Measurements from ENCODE around the gene L3MBTL1. TPM values are rescaled to one million over a fixed set of nuclear protein-coding genes. Genes with fewer than 3 reads are reported as not detected.

The L3MBTL1 gene
- total RNA-seq, 2 donors from 2014 or later = 38.4 to 57.6 TPM

DNA sequence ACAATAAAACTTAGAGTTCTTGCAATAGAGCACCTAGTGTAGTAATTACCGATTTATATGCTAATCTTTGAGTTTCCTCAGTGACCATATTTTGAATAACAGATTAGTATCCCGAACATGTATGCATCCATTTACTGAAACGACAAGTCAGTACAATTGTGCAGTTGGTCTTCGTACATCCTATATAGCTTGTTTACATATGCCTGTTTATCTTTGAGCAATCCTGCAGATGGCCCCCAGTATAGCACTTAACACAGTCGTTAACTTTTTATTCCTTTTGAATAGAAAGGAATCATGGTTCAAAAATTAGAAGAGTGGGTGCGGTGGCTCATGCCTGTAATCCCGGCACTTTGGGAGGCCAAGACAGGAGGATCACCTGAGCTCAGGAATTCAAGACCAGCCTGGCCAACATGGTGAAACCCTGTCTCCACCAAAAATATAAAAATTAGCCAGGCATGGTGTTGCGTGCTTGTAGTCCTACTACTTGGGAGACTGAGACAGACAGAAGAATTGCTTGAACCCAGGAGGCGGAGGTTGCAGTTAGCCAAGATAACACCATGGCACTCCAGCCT, 43.2 kb upstream of the L3MBTL1 start:
- Histone ChIP-seq H3K9ac (ENCODE audit: extremely low read depth, low read length, poor library complexity, severe bottlenecking) (no peak overlapping the region), H3K4me3 (ENCODE audit: low read length) (no peak overlapping the region), H3K27ac (ENCODE audit: low read depth, low read length) (no peak overlapping the region), H3K36me3 (ENCODE audit: control insufficient read depth, insufficient read depth, low read length) (peaks cover 85% of the 10 kb centered on the region), H3K27me3 (ENCODE audit: control insufficient read depth, insufficient read depth, low read length, poor library complexity, severe bottlenecking) (no peaks in the 10 kb centered on the region), H3K4me1 (ENCODE audit: control insufficient read depth, insufficient read depth, low read length) (peaks cover 4% of the 10 kb centered on the region), H3K9me3 (ENCODE audit: control insufficient read depth, low read length) (no peaks in the 10 kb centered on the region)
- DNase-seq = peak; percentile 38
- Mint-ChIP-seq H3K4me1 (peaks cover 12% of the 10 kb centered on the region), H3K36me3 (ENCODE audit: low read depth) (peaks cover 81% of the 10 kb centered on the region), H3K27ac (no peak overlapping the region), H3K4me3 (no peak overlapping the region), H3K27me3 (ENCODE audit: insufficient read depth) (no peaks in the 10 kb centered on the region), H3K9me3 (no peaks in the 10 kb centered on the region)
- WGBS, 2 experiments (ENCODE audit: insufficient coverage in 1 of 2, insufficient read length in 1 of 2) = 96 to 98% methylated on average over 9 of the region's 9 CpGs
- TF ChIP-seq, protein P1, sequence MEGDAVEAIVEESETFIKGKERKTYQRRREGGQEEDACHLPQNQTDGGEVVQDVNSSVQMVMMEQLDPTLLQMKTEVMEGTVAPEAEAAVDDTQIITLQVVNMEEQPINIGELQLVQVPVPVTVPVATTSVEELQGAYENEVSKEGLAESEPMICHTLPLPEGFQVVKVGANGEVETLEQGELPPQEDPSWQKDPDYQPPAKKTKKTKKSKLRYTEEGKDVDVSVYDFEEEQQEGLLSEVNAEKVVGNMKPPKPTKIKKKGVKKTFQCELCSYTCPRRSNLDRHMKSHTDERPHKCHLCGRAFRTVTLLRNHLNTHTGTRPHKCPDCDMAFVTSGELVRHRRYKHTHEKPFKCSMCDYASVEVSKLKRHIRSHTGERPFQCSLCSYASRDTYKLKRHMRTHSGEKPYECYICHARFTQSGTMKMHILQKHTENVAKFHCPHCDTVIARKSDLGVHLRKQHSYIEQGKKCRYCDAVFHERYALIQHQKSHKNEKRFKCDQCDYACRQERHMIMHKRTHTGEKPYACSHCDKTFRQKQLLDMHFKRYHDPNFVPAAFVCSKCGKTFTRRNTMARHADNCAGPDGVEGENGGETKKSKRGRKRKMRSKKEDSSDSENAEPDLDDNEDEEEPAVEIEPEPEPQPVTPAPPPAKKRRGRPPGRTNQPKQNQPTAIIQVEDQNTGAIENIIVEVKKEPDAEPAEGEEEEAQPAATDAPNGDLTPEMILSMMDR (conservative IDR thresholded peaks at IDR 0.05) = no peak

DNA sequence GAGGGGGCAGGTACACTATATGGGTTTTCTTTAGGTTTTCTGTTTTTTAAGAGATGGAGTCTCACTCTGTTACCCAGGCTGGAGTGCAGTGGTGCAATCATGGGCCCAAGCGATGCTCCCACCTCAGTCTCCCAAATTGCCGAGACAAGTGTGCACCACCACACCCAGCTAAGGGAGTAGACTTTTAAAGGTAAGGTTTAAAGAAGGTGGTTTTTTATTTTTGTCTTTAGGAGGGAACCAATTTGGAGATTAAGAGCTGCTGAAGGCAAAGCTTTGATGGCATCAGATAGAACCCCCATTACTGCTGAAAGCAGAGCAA, 41.9 kb upstream of the L3MBTL1 start:
- no peak overlapping the region for H3K9ac ChIP-seq (ENCODE audit: extremely low read depth, low read length, poor library complexity, severe bottlenecking)
- no peak overlapping the region for H3K27ac ChIP-seq (ENCODE audit: low read depth, low read length)
- Mint-ChIP-seq H3K9me3 (no peaks in the 10 kb centered on the region), H3K36me3 (ENCODE audit: low read depth) (peaks cover 75% of the 10 kb centered on the region), H3K4me3 (no peak overlapping the region), H3K27me3 (ENCODE audit: insufficient read depth) (no peaks in the 10 kb centered on the region), H3K27ac (no peak overlapping the region), H3K4me1 (peaks cover 7% of the 10 kb centered on the region)
- 98% methylated on average over 2 of the region's 2 CpGs; no CpG with 5 or more reads in 1 of the 2 experiments for WGBS, 2 experiments (ENCODE audit: insufficient coverage in 1 of 2, insufficient read length in 1 of 2)
- DNase-seq = no peak
- H3K4me1 ChIP-seq (ENCODE audit: control insufficient read depth, insufficient read depth, low read length) = no peaks in the 10 kb centered on the region
- no peaks in the 10 kb centered on the region for H3K9me3 ChIP-seq (ENCODE audit: control insufficient read depth, low read length)
- H3K36me3 ChIP-seq (ENCODE audit: control insufficient read depth, insufficient read depth, low read length) = peaks cover 75% of the 10 kb centered on the region
- no peak overlapping the region for H3K4me3 ChIP-seq (ENCODE audit: low read length)
- TF ChIP-seq, protein P1 (conservative IDR thresholded peaks at IDR 0.05) = no peak
- H3K27me3 ChIP-seq (ENCODE audit: control insufficient read depth, insufficient read depth, low read length, poor library complexity, severe bottlenecking) = no peaks in the 10 kb centered on the region

DNA sequence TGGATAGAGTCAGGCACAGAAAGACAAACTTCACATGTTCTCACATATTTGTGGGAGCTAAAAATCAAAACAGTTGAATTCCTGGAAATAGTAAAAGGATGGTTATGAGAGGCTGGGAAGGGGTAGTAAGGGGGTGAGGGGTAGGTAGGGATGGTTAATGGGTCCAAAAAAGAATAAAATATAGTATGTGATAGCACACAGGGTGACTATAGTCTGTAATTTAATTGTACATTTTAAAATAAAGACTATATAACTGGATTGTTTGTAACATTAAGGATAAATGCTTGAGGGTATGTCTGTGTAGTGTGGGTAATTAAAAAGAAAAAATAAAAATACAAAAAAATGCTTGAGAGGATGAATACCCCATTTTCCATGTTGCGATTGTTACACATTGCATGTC, 39.9 kb upstream of the L3MBTL1 start:
- H3K27me3 Mint-ChIP-seq (ENCODE audit: insufficient read depth) = no peaks in the 10 kb centered on the region
- TF ChIP-seq, protein P1 (conservative IDR thresholded peaks at IDR 0.05) = no peak
- Histone ChIP-seq H3K4me3 (ENCODE audit: low read length) (no peak overlapping the region), H3K27me3 (ENCODE audit: control insufficient read depth, insufficient read depth, low read length, poor library complexity, severe bottlenecking) (no peaks in the 10 kb centered on the region), H3K27ac (ENCODE audit: low read depth, low read length) (no peak overlapping the region), H3K4me1 (ENCODE audit: control insufficient read depth, insufficient read depth, low read length) (no peaks in the 10 kb centered on the region), H3K9ac (ENCODE audit: extremely low read depth, low read length, poor library complexity, severe bottlenecking) (no peak overlapping the region), H3K36me3 (ENCODE audit: control insufficient read depth, insufficient read depth, low read length) (peaks cover 62% of the 10 kb centered on the region), H3K9me3 (ENCODE audit: control insufficient read depth, low read length) (no peaks in the 10 kb centered on the region)
- H3K4me1 Mint-ChIP-seq = no peaks in the 10 kb centered on the region
- 80 to 100% methylated on average over 1 of the region's 1 CpG for WGBS, 2 experiments (ENCODE audit: insufficient coverage in 1 of 2, insufficient read length in 1 of 2)
- no peak overlapping the region for H3K27ac Mint-ChIP-seq
- H3K9me3 Mint-ChIP-seq = no peaks in the 10 kb centered on the region
- no peak for DNase-seq
- H3K4me3 Mint-ChIP-seq = no peak overlapping the region
- H3K36me3 Mint-ChIP-seq (ENCODE audit: low read depth) = peaks cover 57% of the 10 kb centered on the region

Measured in endodermal cell (in vitro differentiated cells).